Keratinocyte (primary cell): ENCODE data around the gene ADAMTS7.
"Not testable (repeated sequence)": the region's sequence is repeated elsewhere in the genome, so short reads cannot be mapped to it uniquely, and the experiment has no call there.

Experiments used
- CTCF ChIP-seq, 3 experiments: IDR thresholded peaks in 1 of 3; conservative IDR thresholded peaks in 1 of 3; optimal IDR thresholded peaks in 1 of 3; 2 replicates in 2 of 3; 3 replicates in 1 of 3; pipeline versions ENCODE3 to v1.5.1; 2011; ENCODE audit warnings: low read length in 3 of 3, mild to moderate bottlenecking in 3 of 3, moderate library complexity in 2 of 3, control low read depth in 1 of 3, inconsistent platforms in 1 of 3; ENCODE audit not compliant: insufficient read depth in 2 of 3; ENCODE audit errors: extremely low read depth in 1 of 3
- EZH2 ChIP-seq: IDR thresholded peaks from one replicate; pipeline ENCODE4 v1.6.1; 2012; ENCODE audit warnings: inconsistent platforms, mild to moderate bottlenecking, low read length, moderate library complexity

GRCh38 chr15:78794446-78794845 is 16.8 kb downstream of the ADAMTS7 start:
- TF ChIP-seq CTCF (optimal IDR thresholded peaks at IDR 0.05 in 1 of 3, IDR thresholded peaks at IDR 0.05 in 1 of 3, conservative IDR thresholded peaks at IDR 0.05 in 1 of 3; ENCODE audit: extremely low read depth in 1 of 3, insufficient read depth in 2 of 3, low read length in 3 of 3); EZH2: not testable (repeated sequence)
